ENCODE data around the gene GKN2.
A peak's percentile ranks its signal among the peaks of the same experiment; 100 is the strongest.

GKN2 gene, protein sequence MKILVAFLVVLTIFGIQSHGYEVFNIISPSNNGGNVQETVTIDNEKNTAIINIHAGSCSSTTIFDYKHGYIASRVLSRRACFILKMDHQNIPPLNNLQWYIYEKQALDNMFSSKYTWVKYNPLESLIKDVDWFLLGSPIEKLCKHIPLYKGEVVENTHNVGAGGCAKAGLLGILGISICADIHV

DNA sequence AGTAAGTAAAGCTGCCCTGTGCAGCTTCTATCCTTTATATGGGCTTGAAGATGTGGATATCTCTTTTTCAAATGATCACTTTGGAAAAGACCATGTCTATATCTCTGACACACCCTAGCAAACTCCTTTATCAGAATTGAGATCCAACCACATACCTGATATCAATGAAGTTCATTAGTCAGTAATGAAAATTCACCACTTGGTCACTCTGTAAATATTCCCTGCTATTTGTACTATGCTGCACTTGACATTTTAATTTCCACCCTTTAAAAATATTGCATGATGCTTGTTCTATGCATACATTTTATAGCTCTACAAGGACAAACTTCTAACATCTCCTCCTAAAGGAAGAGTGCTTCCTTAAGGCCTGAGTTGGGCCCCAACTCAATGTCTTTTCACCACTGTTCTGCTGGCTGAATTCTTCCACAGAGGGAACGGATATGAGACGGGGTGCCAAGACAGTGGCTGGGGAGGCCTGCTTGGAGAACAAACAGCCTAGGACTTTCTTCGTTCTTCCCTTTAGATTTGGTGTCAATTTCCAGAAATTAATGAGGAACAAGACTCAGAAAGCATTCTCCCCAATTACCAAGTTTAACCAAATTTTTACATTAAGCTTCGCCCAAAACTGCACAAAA, at the start of gene GKN2:
Gene GKN2 (minus strand): TSS at position 7 of the 635 bp plus-strand sequence. CDS start 32 bp downstream, outside the sequence.
- no peak for DNase-seq

DNA sequence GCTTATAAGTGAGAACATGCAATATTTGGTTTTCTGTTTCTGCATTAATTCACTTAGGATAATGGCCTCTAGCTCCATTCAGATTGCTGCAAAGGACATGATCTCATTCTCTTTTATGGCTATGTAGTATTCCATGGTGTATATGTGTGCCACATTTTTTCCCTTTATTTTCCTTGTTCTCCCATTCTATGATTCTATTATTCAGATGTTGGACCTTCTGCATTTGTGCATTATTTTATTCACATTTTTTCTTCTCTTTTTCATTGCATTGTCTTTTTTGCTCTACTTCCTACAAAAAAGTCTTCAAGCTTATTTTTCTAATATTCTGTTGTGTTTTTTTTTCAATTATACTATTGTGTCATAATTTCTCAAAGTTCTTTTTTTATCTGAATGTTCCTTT, 49.2 kb upstream of the GKN2 start:
- DNase-seq, result no peak

DNA sequence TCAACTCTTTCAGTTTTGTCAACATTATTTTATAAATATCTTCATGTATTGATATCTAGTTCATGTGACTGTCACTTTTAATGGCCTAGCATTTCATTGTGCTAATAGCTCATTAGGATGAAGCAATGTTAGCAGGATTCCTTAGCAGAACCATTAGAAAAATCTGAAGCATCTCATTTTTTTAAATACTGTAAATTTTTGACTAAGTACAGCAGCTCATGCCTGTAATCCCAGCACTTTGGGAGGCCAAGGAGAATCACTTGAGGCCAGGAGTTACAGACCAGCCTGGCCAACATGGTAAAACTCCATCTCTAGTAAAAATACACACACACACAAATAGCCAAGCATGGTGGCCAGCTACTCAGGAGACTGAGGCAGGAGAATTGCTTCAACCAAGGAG, 44.7 kb upstream of the GKN2 start:
- DNase-seq, result no peak

DNA sequence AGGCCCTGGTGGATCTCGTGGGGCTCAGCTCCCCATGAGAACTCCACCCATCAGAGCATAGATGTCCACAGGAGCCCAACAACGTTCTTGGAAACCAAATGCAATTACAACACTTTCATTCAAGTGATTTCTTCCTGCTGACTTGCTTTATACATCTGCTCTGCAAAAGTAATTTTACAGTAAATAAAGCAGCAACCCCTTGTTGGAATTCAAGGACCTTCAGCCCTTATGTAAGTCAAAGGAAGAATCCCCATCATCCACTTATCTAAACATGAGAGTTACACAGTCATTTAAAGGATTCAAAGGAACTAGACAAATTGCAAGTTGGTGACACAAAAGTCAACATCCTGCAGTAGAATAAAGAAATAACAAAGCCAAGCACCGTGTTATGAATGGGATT, 43.2 kb upstream of the GKN2 start:
- DNase-seq, result no peak

DNA sequence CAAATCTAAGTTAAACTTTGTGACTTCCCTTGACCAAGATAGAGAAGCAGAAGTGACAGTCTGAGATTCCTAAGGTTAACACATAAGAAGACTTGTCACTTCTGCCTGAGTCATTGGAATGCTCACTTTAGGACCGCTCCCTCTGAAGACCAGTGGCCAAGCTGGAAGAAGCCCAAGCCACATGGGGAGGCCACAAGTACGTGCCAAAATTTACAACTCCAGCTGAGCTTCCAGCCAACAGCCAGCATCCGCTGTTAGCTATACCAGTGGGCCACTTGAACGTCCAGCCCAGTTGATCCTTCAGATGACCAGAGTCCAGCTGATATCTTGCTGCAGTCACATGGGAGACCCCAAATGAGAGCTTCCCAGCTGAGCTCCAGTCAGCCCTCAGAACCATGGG, 42.2 kb upstream of the GKN2 start:
- no peak for DNase-seq

DNA sequence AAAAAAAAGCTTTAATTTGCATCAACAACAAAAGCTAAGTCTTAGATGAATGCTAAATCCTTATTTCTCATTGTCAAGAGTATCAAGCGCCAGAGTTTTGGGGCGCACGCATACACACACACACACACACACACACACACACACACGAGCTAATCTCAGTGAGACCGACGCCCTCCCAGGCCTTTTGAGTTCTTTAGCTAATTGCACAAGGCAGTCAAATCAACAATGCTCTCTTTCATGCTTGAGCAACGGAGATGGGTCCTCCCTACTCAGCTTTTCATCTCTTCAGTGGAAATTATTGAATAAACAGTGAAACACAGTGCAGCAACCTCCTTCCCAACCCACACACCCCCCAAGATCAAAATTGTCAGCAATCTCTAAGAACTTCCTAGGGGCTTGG, 41.0 kb upstream of the GKN2 start:
- DNase-seq, result no peak

DNA sequence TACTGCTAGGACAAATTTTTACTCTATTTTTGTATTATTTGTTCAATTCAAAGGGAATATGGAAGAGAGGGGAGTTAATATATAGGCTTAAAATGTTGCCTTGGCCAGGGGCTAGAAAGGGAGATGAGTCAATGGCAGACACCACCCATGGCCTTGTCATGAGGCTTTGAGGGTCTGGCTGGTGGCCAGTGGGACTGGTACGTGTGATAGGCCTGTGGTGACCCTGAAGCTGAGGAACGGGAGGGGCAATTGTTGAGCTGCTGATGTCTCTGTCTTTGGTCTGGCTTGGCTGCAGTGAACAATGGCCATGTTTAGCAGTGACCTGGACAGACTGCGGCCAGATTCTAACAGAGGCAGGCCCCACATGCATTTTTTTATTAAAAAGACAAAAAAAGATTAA, 40.2 kb upstream of the GKN2 start:
- no peak for DNase-seq

DNA sequence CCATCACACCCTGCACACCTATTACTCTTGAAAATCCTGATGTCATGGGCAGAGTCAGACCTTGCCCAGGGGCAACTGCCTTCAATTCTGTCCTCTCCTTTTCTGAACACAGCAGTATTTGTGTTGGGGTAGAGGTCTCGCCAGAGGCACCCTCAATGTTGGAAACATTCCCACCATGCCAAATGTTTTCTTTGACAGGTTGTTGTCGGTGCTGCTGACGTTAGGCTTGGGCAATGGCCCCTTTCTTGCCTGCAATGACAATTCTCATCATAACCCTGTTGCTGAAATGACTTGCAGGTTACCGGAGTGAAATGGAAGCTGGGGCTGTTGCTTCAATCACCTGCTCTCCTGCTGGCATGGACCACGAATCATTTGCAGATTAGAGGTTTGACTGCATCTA, 39.6 kb upstream of the GKN2 start:
- no peak for DNase-seq

DNA sequence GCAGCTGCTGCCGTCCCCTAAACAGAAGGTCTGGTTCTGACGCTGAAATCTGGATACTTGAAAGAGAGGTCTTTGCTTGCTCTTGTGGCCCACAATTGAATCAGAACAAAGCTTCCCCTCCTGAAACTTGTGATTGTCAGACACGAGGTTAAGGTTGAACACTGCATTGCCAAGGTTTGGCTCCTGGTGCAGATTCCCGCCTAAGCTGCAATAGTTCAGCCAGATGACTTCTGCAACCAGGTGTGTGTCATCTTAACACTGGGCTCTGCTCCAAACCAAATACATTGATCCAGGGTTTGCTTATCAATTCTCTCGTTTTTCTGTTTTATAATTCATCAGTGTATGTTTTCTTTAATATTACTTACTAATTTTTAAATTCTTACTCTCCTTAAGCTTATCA, 36.3 kb upstream of the GKN2 start:
- no peak for DNase-seq

DNA sequence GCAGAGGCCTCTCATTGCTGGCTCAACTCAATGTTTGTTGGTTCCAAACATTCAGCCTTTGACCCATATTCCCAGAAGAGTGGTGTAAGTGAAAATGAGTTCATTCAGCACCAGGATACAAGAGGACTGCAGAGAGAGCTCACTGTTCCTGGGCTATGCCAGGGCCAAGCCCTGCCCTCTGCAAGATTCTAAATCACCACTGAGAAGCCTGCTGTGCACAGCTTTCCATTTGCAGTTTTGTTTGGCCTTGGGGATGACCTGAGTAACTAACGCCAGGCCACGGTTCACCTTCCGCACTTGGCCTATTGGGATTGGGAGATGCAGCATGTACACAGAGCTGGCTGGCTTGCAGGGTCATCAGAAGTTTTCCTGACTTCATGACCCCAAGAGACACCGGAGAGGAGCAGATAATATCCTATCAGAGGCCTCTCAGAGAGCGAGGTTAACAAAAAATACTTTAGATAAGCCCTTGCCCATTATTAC, 34.4 kb upstream of the GKN2 start:
- no peak for DNase-seq

DNA sequence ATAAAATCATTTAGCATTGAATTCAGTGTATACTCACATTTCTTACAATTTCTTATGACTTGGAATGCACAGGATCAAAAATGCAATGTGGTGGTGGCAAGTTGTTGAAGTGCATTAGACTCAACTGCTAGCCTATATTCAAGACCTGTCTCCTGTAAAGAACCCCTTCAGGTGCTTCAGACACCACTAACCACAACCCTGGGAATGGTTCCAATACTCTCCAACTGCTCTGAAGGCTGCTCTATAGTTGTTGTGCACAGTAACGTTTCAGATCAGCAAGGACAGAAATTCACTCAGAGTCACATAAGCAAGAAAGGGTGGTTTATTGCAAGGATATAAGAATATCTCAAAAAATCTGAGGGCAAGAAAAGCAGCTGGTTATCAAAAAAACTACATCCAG, 28.3 kb upstream of the GKN2 start:
- peak; percentile 84 for DNase-seq

DNA sequence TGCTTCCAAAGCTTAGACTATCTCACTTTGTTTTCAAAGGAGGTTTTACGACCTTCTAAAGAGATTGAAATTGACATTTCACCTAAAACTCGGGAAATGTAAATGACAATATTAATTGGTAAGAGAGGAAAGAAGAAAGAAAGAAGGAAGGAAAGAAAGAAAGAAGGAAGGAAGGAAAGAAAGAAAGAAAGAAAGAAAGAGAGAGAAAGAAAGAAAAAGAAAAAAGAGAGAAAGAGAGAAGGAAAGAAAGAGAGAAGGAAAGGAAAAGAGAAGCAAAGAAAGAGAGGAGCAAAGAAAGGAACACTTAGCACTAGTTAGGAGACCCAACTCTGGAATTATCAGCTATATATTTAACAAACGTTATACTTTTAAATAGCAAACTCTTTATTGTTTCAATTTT, 25.4 kb upstream of the GKN2 start:
- DNase-seq, result no peak

DNA sequence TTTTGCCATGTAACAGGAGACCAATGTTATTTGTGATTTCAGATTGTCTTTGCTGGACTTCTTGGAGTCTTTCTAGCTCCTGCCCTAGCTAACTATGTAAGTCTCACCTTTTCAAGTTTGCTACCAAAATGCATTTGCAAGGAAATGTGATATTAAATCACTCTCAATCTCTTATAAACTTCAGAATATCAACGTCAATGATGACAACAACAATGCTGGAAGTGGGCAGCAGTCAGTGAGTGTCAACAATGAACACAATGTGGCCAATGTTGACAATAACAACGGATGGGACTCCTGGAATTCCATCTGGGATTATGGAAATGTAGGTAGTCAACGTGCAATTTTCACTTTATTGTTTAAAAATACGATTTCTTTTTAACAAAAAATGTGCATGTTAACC, 24.8 kb upstream of the GKN2 start:
- no peak for DNase-seq

DNA sequence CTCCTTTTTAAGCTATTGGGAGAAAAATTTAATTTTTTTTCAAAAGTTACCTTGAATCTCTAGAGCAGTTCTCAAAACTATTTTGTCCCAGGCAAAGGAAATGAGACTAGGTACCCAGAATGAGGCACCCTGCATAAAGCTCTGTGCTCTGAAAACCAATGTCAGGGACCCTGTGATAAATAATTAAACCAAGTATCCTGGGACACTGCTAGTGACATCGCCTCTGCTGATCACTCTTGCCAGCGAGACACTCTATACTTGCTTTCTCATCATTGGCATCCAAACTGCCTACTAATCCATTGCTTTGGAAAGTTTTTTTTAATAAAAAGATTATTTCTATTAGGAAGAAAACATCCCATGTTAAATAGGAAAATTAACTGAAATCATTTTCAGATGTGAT, 23.2 kb upstream of the GKN2 start:
- DNase-seq, result no peak

DNA sequence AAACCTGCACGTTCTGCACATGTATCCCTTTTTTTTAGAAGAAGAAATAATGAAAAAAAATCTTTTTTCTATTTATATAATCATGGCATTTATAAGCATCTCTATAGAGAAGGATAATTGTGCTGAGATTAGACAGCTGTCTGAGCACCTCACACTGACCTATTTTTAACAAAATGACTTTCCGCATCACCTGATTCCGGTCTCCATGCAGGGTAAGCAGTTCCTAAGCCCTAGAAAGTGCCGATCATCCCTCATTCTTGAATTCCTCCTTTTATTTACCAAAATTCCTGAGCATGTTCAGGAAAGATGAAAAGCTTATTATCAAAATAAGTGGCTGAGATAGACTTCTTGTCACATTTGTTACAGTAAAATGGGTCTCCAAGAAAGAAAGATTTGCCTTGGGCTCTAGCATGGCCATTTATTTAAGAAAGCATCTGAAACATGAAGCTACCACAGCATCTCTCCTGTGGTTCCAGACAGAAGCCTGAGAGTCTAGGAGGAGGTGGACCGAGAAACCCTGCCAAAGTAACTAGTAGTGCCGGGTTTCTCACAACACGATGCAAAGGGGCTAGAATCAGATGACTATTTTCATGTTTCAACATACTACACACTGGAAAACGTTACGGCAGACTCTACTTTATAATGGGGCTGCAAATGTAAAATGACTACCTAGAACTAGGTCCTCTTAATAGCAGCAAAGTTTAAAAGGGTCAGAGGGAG, 22.4 kb upstream of the GKN2 start:
- no peak for DNase-seq

DNA sequence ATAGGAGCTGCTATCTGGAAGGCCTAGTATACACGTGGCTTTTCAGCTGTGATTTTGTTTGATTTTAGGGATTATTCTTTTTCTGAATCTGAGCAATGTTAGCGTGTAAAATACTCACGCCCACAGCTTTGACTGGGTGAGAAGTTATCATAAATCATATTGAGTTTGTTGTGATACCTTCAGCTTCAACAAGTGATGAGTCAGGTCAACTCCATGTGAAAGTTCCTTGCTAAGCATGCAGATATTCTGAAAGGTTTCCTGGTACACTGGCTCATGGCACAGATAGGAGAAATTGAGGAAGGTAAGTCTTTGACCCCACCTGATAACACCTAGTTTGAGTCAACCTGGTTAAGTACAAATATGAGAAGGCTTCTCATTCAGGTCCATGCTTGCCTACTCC, 21.6 kb upstream of the GKN2 start, which contains the start of gene GKN1:
Gene GKN1 (plus strand): TSS at position 386 of the 400 bp plus-strand sequence. CDS start 42 bp downstream, outside the sequence.
- no peak for DNase-seq

DNA sequence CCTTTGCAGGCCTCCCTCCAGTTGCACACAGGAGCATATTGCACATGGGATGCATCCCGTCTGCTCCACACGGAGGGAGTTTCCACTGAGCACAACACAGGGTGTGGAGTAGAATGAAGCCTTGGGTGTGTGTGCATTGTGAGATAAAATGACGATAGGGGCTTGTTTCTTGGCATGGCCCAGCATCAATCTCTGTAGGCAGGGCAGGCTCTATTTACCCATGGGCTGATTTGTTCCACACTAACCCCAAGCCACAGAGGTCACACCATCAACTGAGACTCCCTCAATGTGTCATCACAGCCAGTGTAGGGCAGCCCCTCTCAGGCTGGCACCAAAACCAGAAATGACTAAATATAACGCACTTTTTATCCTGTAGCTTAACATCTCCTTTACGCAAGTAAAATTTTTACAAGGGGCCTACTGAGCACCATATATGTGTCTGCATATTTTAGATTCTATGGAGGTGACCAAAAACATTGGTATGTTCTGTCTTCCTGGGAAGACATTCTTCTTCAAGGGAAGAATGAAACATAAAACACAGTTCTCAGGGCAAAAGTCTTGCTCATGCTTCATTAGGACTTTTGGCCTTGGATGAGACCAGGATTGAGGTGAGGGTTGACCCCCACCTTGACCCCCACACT, 19.0 kb upstream of the GKN2 start:
- no peak for DNase-seq

DNA sequence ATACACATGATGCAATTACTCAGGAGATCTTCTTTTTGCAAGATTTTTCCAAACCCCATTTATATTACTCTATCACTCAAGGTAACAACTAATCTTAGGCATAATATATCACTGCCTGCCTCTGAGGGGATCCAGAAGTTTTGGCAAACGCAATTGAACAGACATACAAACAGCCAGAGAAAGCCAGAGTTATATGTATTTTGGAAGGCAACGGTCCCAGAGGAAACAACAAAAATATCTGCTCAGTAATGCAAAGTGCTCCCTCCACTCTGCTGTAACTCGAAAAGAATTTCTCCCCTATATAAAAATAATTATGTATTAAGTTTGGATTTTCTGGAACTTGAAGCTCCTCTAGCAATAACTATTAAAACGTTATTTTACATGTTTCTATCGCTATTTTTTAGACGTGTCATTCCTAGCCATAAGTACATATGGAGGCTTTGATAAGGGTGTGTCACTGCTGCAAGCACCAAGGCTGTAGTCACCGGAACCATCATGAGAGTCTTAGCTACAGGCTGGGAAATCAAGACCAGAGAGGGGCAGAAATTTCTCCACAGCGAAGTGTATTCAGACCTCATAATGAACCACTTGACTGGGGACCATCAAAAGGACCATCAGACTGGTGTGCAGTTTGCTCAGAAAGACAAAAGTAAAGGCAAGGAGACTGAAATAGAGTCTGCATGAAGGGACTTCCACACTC, 18.0 kb upstream of the GKN2 start:
- no peak for DNase-seq

DNA sequence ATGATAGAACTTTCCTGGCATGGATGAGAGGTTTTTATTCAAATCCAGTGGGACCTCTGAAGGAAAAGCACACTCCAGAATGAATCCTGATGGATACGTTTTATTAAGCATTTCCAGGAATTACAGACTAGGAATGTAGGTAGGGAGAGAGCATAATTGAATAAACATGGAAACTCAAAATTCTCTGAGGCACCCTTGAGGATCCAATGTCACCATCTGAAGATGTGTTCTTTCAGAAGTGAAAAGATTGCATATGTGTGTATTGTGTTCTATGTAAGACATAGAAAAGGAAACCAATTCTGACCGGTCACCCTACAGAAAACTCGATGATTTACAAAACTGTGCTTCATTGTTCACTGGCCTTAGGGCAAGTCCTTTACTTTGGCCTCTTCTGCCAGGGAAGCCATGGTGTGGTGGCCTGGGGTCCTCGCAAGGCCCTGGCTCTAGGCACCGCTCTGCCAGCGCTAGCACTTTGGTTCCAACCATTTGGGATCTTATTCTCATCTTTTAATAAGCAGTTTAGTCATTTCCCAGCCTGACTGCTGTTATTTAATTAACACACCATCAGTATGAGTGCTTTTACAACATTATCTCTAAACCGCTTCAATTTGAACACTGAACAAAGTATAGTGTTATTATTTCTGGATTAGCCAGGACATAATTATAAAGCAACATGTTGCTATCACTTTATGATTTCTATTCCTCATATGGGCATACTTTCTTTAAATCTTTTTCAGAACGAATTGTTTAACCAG, 17.2 kb upstream of the GKN2 start:
- no peak for DNase-seq

DNA sequence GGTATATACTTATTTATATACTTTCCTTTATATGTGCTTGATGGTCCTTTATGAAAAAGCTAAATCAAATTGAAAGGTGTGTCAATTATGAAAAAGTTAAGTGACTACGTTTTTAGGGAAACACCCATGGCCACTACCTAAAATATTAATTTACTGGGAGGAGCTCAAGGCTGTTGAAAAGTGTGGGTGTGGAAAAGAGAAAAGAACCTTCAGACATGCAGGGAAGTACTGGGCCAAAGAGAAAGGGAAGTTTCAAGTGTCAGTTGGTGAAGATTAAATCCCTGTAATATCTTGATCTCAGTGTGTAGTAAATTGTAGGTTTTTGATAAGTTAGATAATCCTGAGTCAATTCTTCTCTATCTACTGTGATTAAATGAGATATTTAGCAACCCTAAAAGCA, 15.5 kb upstream of the GKN2 start:
- DNase-seq, result no peak

DNA sequence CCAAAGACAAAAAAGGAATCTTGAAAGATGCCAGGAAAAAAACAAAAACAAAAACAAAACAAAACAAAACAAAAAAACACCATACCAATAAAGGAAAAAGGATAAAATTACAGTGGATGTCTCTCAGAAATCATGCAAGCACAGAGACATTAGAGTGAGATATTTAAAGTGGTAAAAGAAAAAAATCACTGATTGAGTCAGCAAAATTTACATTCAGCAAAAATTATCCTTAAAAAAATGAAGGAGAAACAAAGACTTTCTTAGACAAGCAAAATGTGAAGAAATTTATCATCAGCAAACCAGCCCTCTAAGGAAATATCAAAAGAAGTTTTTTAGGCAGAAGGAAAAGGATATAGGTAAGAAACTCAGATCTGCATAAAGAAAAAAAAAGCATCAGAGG, 11.6 kb upstream of the GKN2 start:
- no peak for DNase-seq

DNA sequence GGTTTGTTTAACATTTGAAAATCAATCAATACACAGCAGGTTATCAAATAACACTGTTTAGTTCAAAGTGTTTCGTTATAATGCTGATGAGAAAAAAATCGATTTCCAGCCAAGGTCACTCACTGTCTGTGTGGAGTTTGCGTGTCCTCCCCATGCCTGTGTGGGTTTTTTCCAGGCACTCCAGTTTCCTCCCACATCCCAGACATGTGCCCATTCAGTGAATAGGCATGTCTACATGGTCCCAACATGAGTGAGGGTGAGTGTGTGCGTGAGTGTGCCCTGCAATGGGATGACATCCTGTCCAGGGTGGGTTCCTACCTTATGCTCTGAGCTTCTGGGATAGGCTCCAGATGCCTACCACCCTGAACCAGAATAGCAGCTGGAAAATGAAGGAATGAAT, 8.7 kb upstream of the GKN2 start:
- DNase-seq, result no peak
